Measurements from ENCODE around the gene ZNF830. TPM values are rescaled to one million over a fixed set of nuclear protein-coding genes. Genes with fewer than 3 reads are reported as not detected.

Gene ZNF830
- polyA plus RNA-seq, 3 donors = 21.7 to 25.8 (median 25.0) TPM

DNA sequence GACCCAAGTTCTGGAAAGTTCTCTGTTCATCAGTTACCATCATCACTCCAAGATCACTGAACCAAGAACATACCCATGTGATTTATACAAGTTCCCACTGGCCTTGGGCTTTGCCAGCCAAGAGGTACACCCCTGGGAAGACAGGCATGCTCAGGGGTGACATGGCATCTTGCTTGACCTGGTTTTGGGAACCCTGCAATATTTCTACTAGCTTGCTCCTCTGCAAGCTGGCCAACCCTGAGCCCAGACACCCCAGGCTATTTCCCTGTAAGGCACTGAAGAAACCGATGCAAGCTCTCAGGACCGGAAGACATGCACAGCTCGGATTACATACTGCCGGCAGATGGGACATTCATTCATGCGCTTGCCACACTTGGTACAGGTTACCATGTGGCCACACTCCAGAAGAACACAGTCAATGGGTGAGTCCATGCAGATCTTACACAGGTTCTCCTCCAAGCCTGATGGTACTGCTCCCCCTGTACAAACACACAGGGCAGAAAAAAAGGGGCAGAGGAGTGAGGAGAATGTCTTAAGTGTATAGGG lies 50.4 kb downstream of the ZNF830 start:
- no peak for DNase-seq (ENCODE audit: extremely low read depth in 1 of 11, low read depth in 9 of 11, low spot score in 4 of 11)

Other genes starting within 250 kb of the ZNF830 start
- gene CCT6B, start 80 bp upstream of the ZNF830 start, polyA plus RNA-seq (ENCODE audit: insufficient read length in 3 of 3) = 1 to 10 TPM; 4.9 to 5.8 (median 5.7) TPM
- 10 to 100 TPM; 32.3 to 38.5 (median 38.1) TPM for gene LIG3, start 19.0 kb downstream of the ZNF830 start, polyA plus RNA-seq (ENCODE audit: insufficient read length in 3 of 3)
- gene RFFL, start 102.2 kb downstream of the ZNF830 start, polyA plus RNA-seq (ENCODE audit: insufficient read length in 3 of 3) = 10 to 100 TPM; 22.1 to 26.2 (median 22.9) TPM
- gene RAD51D, start 158.3 kb downstream of the ZNF830 start, polyA plus RNA-seq (ENCODE audit: insufficient read length in 3 of 3) = 10 to 100 TPM; 10.9 to 13.6 (median 11.6) TPM
- under 1 TPM in 2 of 3 donors, not detected in 1; 0.27 to 0.28 TPM for gene FNDC8, start 160.1 kb downstream of the ZNF830 start, polyA plus RNA-seq (ENCODE audit: insufficient read length in 3 of 3)
- gene NLE1, start 180.8 kb downstream of the ZNF830 start, polyA plus RNA-seq (ENCODE audit: insufficient read length in 3 of 3) = 10 to 100 TPM; 14.0 to 18.1 (median 16.8) TPM
- gene UNC45B, start 186.3 kb downstream of the ZNF830 start, polyA plus RNA-seq (ENCODE audit: insufficient read length in 3 of 3) = under 1 TPM; 0.09 to 0.27 (median 0.20) TPM
- gene SLC35G3, start 232.9 kb downstream of the ZNF830 start, polyA plus RNA-seq (ENCODE audit: insufficient read length in 3 of 3) = not detected